GM21360 (cell line): ENCODE data around the gene HMGXB3.

Experiments used
- ATAC-seq: cut with Tn5 transposase; IDR thresholded peaks from one replicate; pipeline ENCODE4 v1.9.1; 2021; ENCODE audit warnings: mild to moderate bottlenecking, moderate library complexity; ENCODE audit not compliant: unreplicated experiment

Gene HMGXB3

DNA sequence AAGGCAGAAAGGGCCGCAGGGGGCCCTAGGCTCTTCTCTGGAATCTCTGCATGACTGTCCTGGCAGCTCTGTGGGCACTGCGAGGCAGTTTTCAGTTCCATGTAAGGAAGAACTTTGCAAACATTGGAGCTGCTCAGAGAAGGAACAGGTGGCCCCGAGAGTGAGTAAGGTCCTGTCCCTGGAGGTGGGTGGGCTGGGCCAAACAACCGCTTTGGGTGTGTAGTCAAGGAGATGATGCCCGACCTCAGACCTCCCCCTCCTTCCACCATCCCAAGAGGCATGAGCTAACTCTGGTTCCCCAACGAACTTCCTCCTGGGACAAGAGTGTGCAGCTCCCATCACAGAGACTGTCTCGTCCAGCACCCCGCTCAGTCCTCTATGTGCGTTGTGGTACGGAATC is 65.3 kb downstream of the HMGXB3 start:
- no peak for ATAC-seq

DNA sequence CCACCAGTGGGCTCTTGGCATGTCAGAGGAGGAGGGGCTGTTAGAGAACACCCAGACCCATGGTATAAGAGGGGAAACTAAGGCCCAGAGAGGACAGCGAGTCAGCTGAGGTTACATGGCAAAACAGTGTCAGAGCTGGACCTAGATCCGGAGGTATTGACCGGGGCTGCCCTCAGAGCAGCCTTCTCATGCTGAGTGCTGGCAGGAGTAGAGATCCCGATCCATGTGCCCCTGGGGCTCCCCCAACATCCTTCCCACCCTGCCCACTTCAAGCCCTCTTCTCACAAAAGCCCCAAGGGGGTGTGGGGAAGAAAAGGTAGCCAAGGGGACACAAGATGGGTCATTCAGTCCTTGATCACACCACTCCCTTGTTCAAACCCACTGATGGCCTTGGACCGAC is 65.9 kb downstream of the HMGXB3 start:
- no peak for ATAC-seq

GRCh38 chr5:150066901-150067396 is 66.4 kb downstream of the HMGXB3 start:
- ATAC-seq = no peak

GRCh38 chr5:150067405-150067960 is 66.9 kb downstream of the HMGXB3 start:
- ATAC-seq = no peak

DNA sequence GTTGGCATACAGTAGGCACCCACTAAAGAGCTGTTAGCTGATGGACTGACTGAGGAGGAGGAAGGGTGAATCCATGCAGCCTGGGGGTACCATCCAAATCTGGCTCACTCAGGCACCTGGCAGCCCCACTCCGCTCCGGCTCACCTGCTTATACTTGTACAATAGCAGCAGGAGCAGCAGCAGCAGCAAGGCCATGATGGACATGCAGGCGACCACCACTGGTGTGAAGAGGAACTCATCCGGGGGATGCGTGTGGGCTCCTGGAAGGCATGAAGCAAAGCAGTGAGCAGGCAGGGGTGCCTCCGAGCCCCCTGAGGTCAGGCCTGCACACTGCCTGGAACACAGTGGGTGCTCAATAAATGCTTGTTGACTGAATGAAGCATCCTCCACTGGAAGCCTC is 67.5 kb downstream of the HMGXB3 start:
- no peak for ATAC-seq

DNA sequence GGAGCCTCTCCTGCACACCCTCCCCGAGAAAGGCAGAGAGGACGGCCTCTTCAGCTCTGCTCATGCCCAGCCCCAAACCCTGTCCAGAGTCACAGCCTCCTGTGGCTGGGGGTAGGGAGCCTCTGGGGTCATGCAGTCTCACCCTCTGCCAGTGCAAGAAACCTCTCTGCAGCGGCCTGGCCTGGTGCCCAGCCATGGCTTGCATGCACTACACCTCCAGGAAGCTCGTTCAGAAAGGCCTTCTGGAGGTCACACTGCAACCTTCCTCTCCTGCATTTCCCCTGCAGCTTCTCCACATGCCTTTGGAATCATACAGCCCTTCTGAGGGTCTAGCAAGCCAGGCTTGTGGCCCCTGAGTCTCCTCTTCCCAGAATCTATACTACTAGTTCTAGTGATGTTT is 67.9 kb downstream of the HMGXB3 start:
- ATAC-seq = no peak

GRCh38 chr5:150068961-150069645 is 68.6 kb downstream of the HMGXB3 start:
- no peak for ATAC-seq

DNA sequence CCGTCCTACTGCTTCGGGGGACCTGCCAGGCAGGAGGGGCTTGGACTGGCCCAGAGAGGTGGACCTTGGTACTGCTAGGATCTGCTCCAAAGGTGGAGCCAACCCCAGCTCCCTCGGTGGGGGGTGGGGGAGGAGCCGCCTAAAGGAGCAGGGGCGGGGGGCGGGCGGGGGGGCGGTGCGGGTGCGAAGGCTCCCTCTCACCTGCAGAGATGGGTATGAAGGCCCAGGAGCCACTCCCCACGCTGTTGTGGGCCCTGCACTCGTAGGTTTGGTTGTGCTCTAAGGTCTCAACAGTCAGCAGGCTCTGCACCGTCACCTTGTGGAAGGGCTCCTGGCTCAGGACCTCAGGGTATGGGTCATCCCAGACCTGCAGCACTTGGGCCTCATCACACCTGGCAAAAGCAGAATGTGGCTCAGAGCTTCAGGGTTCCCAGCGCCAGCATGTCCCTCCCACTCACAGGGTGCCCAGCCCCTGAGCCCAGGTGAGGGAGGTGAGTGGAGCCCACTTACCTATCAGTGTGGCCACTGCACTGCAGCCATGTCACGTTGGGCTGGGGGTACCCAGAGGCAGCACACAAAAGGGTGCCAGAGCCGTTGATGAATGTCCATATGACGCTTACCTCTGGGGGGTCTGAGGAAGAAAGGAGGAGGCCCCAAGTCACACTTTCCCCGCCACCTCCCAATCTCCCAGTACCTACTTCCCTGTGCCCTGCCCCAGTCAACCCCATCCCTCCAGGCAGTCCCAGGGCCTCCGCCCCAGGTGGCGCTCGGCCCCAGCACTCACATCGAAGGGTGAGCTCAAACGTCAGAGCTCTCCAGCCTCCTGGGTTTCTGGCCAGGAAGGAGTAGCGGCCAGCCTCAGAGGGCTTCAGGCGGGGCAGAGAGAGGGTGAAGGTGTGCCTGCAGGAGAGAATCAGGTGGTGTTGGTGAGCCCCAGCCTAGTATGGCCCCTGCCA is 69.4 kb downstream of the HMGXB3 start:
- ATAC-seq = no peak

- ATAC-seq = no peak
These were observed 70.3 kb downstream of the HMGXB3 start for GRCh38 chr5:150070821-150071220.

DNA sequence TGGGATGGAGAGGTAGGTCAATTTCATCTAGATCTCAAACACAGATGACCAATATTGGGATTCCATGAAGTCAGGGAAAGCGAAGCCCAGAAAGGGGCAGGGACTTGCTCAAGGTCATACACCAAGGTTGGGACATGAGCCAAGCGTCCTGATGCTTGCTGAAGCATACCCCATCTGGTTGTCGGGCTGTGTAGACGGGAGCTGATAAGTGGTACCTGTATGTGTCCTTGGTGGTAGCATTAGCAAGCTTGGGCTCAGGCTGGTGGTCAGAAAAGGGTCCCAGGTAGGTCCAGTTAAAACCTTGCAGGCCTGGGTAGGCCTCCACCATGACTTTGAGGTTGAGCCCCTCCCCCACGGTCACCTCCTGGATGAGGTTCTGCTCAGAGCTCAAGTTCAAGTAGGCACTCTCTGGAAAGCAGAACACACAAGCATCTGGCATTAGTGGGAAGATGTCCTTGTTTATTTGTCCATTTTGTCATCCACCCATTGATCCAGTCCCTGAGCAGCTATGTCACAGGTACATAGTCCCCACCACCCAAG is 72.6 kb downstream of the HMGXB3 start:
- ATAC-seq = no peak

DNA sequence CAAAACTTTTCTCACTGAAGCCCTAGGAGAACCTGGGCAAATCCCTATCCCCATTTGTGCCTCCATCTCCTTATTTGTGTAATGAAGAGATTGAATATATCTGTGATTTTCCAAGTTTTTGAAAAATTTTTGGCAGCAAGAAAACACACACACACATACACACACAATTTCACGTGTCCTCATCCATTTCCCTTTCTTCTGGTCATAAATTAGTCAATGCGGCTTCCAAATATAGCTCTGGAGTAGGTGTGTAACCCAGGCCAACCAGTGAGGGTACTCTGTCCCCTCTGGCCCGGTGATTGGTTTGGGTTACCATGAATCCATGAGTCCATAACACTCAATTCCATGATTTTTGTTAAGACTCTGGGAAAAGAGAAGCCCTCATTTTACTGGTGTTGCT is 73.1 kb downstream of the HMGXB3 start:
- ATAC-seq = no peak

GRCh38 chr5:150075233-150075632 is 74.7 kb downstream of the HMGXB3 start:
- no peak for ATAC-seq

GRCh38 chr5:150075806-150076205 is 75.3 kb downstream of the HMGXB3 start:
- ATAC-seq = no peak

- ATAC-seq = no peak
These were observed 76.5 kb downstream of the HMGXB3 start for GRCh38 chr5:150077060-150077459.

DNA sequence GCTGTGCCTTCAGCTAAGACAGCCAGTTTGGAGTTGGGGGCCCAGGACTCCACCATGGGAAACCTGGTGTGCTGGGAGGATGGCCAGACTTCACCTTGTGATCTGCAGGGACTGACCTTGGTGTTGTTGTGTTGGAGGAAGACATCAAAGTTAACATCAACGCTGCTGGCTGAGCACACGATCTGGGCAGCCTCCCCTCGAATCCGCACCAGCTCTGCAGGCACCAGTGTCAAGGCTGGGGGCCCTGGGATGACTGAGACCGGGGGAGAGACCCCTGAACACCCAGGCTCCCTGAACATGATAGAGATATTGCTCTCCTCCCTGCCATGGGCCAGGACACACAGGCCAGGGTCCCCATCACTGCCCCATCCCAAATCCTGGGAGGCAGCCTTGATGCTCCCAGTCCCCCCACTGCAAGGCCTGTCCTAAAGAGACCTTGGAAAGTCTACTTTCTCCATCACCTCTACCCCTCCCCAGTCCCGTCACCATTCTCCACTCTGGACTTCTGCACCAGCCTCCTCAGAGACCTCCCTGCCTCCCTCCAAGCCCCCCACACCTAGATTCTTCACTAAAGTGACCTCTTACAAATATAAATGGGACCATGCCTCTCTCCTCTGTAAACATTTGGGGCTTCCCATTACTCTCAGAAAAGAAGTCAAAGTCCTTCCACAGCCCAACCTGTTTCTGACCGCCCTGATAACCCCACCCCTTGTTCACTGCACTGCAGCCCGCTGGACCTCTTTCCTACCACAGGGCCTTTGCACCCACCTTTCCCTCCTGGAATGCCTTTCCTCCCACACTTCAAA is 77.7 kb downstream of the HMGXB3 start:
- ATAC-seq = no peak

GRCh38 chr5:150078802-150079689 is 78.5 kb downstream of the HMGXB3 start:
- ATAC-seq = no peak

DNA sequence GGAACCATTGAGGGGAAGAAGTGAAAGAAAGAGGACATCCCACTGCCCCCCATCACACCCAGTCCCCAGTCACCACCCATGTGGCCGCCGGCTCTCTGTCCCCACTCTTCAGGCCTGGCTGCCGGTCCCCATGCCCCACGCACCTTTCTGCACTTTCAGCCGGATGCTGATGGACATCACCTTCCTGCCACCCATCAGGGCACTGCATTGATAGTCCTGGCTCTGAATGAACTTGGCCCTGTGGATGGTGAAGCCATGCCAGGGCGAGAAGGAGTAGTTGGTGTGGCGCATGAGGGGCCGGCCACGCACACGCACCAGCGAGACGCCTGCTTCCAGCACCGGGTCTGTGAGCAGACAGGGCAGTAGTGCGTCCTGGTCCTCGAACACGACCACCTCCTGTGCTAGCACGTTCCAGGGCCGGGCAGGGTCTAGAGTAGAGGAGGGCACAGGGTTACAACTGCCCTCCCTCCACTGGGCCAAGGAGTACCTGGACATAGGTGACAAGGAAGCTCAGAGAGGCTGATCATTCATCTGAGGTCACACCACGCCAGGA is 79.4 kb downstream of the HMGXB3 start:
- no peak for ATAC-seq

- ATAC-seq = no peak
These were observed 80.3 kb downstream of the HMGXB3 start for GRCh38 chr5:150080696-150081435.
